Islet of Langerhans (tissue), 1 donor: ENCODE results near the gene PQBP1.

Source experiments
- FAIRE-seq: peaks from one replicate; lab custom pipeline; 2011; peaks lifted over from hg19 to GRCh38; lab: Jason Lieb, UNC

PQBP1 gene

GRCh38 chrX:48924270-48924669 is 26.5 kb downstream of the PQBP1 start:
- FAIRE-seq = no peak

- FAIRE-seq = no peak
Measured at GRCh38 chrX:48927123-48927522, 29.4 kb downstream of the PQBP1 start.

- FAIRE-seq = no peak
Measured at GRCh38 chrX:48927736-48928382, 30.1 kb downstream of the PQBP1 start.

GRCh38 chrX:48933757-48934156 is 36.0 kb downstream of the PQBP1 start:
- FAIRE-seq = no peak

- no peak for FAIRE-seq
Measured at GRCh38 chrX:48934581-48935300, 37.0 kb downstream of the PQBP1 start.

GRCh38 chrX:48935301-48935670 is 37.6 kb downstream of the PQBP1 start:
- FAIRE-seq = no peak

GRCh38 chrX:48936429-48937053 is 38.8 kb downstream of the PQBP1 start:
- no peak for FAIRE-seq

- no peak for FAIRE-seq
Measured at GRCh38 chrX:48937054-48937907, 39.6 kb downstream of the PQBP1 start.

GRCh38 chrX:48938721-48939425 is 41.1 kb downstream of the PQBP1 start:
- FAIRE-seq = no peak

- FAIRE-seq = no peak
Measured at GRCh38 chrX:48939524-48940228, 41.9 kb downstream of the PQBP1 start.

GRCh38 chrX:48940404-48940955 is 42.8 kb downstream of the PQBP1 start:
- FAIRE-seq = no peak

GRCh38 chrX:48942895-48943294 is 45.2 kb downstream of the PQBP1 start:
- no peak for FAIRE-seq

- FAIRE-seq = peak; percentile 21
Measured at GRCh38 chrX:48945517-48946348, 48.0 kb downstream of the PQBP1 start.

- FAIRE-seq = no peak
Measured at GRCh38 chrX:48948589-48948988, 50.9 kb downstream of the PQBP1 start.
